DLD1 (cell line): ENCODE results near the gene ACER3.
"Not testable (repeated sequence)": the region's sequence is repeated elsewhere in the genome, so short reads cannot be mapped to it uniquely, and the experiment has no call there.

Experiments
- in situ Hi-C: cut with HindIII; loops from 2 replicates; pipeline ENCODE4 v1.10.0; 2017; ENCODE audit warnings: low sequenced_read_pairs

The ACER3 gene

GRCh38 chr11:76916712-76917111 lies 56.0 kb downstream of the ACER3 start:
- in situ Hi-C loops = no loop called here

- in situ Hi-C loops = no loop called here
Measured at GRCh38 chr11:76918941-76919386, 58.2 kb downstream of the ACER3 start.

- in situ Hi-C loops = no loop called here
Measured at GRCh38 chr11:76919467-76919866, 58.7 kb downstream of the ACER3 start.

- in situ Hi-C loops = no loop called here
Measured at GRCh38 chr11:76919887-76920746, 59.4 kb downstream of the ACER3 start.

GRCh38 chr11:76927160-76927559 lies 66.4 kb downstream of the ACER3 start:
- in situ Hi-C loops = no loop called here

- in situ Hi-C loops = no loop called here
Measured at GRCh38 chr11:76935042-76935441, 74.3 kb downstream of the ACER3 start.

- in situ Hi-C loops = no loop called here
Measured at GRCh38 chr11:76939219-76939631, 78.5 kb downstream of the ACER3 start.

GRCh38 chr11:76944225-76944624 lies 83.5 kb downstream of the ACER3 start:
- in situ Hi-C loops = no loop called here

GRCh38 chr11:76946223-76946622 lies 85.5 kb downstream of the ACER3 start:
- in situ Hi-C loops = no loop called here

GRCh38 chr11:76947190-76947589 lies 86.5 kb downstream of the ACER3 start:
- in situ Hi-C loops = no loop called here

GRCh38 chr11:76947800-76948199 lies 87.1 kb downstream of the ACER3 start:
- in situ Hi-C loops = no loop called here

GRCh38 chr11:76955459-76956114 lies 94.9 kb downstream of the ACER3 start:
- in situ Hi-C loops = no loop called here

- in situ Hi-C loops = no loop called here
Measured at GRCh38 chr11:76962583-76963416, 102.1 kb downstream of the ACER3 start.

GRCh38 chr11:76963417-76964168 lies 102.9 kb downstream of the ACER3 start:
- in situ Hi-C loops = not testable (repeated sequence)

GRCh38 chr11:76972051-76972450 lies 111.3 kb downstream of the ACER3 start:
- in situ Hi-C loops = no loop called here

GRCh38 chr11:76974179-76974891 lies 113.6 kb downstream of the ACER3 start:
- in situ Hi-C loops = no loop called here

- in situ Hi-C loops = no loop called here
Measured at GRCh38 chr11:76975513-76975912, 114.8 kb downstream of the ACER3 start.

- in situ Hi-C loops = no loop called here
Measured at GRCh38 chr11:76977791-76978190, 117.1 kb downstream of the ACER3 start.

- in situ Hi-C loops = no loop called here
Measured at GRCh38 chr11:76978239-76978638, 117.5 kb downstream of the ACER3 start.

GRCh38 chr11:76978818-76979217 lies 118.1 kb downstream of the ACER3 start:
- in situ Hi-C loops = no loop called here
